ENCODE measurements around the gene PDE4A.

The PDE4A gene

DNA sequence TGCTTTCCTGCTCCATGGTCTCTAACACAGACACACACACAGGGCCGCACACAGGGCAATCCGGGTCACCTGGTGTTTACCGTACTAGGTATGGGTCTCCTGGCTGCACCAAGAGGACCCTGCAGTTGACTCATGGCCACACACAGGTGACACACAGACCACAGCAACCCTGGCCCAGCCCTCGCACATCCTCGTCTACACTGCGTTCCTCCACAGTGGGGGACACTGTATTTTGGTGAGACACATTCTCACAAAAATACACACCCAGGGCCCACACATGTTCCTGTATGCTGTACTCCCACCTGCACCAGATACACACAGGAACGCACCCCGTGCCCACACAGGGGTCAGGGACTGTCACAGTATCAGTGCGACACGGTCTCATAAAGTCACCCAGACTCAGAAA, 12.8 kb downstream of the PDE4A start:
- Histone ChIP-seq H3K4me3 (replicated peaks; ENCODE audit: low read depth, low read length) (no peak overlapping the region), H3K36me3 (ENCODE audit: control insufficient read depth, insufficient read depth, low read length) (no peaks in the 10 kb centered on the region), H3K27me3 (replicated peaks; ENCODE audit: control insufficient read depth, insufficient read depth, low read length) (no peaks in the 10 kb centered on the region)
- DNase-seq (ENCODE audit: extremely low read depth, insufficient read length): no peak
- TF ChIP-seq, protein P1, sequence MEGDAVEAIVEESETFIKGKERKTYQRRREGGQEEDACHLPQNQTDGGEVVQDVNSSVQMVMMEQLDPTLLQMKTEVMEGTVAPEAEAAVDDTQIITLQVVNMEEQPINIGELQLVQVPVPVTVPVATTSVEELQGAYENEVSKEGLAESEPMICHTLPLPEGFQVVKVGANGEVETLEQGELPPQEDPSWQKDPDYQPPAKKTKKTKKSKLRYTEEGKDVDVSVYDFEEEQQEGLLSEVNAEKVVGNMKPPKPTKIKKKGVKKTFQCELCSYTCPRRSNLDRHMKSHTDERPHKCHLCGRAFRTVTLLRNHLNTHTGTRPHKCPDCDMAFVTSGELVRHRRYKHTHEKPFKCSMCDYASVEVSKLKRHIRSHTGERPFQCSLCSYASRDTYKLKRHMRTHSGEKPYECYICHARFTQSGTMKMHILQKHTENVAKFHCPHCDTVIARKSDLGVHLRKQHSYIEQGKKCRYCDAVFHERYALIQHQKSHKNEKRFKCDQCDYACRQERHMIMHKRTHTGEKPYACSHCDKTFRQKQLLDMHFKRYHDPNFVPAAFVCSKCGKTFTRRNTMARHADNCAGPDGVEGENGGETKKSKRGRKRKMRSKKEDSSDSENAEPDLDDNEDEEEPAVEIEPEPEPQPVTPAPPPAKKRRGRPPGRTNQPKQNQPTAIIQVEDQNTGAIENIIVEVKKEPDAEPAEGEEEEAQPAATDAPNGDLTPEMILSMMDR (IDR thresholded peaks at IDR 0.05; ENCODE audit: insufficient read depth, low read length, poor library complexity, severe bottlenecking): no peak

DNA sequence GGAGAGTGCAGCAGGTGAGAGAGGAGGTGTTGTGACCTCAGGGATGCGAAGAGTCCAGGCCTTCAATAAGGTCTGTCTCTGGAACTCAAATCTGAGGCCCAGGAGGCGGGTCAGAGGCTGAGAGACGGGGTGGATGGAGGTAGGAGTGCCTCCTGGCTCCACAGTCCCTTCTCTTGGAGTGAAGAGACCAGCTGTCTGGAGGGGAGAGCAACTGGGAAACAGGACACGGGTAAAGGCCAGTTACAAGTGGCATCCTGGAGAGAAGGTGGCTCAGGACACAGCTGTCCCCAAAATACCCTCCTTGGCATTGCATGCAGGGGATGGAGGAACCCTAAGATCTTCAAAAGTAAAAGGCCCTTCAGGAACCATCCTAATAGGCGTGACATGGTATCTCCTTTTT, 19.2 kb downstream of the PDE4A start:
- H3K4me3 ChIP-seq (replicated peaks; ENCODE audit: low read depth, low read length): no peak overlapping the region
- TF ChIP-seq, protein P1 (IDR thresholded peaks at IDR 0.05; ENCODE audit: insufficient read depth, low read length, poor library complexity, severe bottlenecking): no peak
- no peaks in the 10 kb centered on the region for H3K27me3 ChIP-seq (replicated peaks; ENCODE audit: control insufficient read depth, insufficient read depth, low read length)
- no peak for DNase-seq (ENCODE audit: extremely low read depth, insufficient read length)
- no peaks in the 10 kb centered on the region for H3K36me3 ChIP-seq (ENCODE audit: control insufficient read depth, insufficient read depth, low read length)

DNA sequence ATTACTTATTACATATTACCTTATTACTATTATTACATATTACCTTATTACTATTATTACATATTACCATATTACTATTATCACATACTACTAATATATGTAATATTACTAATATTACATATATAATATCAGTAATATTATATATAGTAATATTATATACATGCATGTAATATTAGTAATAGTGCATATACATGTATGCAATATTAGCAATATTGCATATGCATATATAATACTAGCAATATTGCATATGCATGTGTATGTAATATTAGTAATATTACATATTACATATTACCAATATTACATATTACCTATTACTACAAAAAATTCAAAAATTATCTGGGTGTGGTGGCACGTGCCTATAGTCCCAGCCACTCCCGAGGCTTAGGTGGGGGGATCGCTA, 22.4 kb downstream of the PDE4A start:
- Histone ChIP-seq H3K27me3 (replicated peaks; ENCODE audit: control insufficient read depth, insufficient read depth, low read length) (no peaks in the 10 kb centered on the region), H3K4me3 (replicated peaks; ENCODE audit: low read depth, low read length) (no peak overlapping the region), H3K36me3 (ENCODE audit: control insufficient read depth, insufficient read depth, low read length) (no peaks in the 10 kb centered on the region; the same call in 1 of the 2 replicates)
- no peak for DNase-seq (ENCODE audit: extremely low read depth, insufficient read length)
- TF ChIP-seq, protein P1 (IDR thresholded peaks at IDR 0.05; ENCODE audit: insufficient read depth, low read length, poor library complexity, severe bottlenecking): no peak

DNA sequence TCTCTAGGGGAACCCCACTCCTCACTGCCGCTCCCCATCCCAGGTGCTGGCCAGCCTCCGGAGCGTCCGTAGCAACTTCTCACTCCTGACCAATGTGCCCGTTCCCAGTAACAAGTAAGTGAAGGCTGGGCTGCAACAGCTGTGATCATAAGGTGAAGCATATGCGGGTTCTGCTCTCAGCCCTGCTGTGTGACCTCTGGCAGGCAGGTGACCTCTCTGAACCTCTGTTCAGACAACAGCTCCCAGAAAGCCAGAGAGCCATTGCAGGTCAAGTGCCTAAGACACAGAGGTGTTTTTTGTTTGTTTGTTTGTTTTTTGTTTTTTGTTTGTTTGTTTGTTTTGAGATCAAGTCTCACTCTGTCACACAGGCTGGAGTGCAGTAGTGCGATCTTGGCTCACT, 28.7 kb downstream of the PDE4A start:
- Histone ChIP-seq H3K4me3 (replicated peaks; ENCODE audit: low read depth, low read length) (no peak overlapping the region), H3K27me3 (replicated peaks; ENCODE audit: control insufficient read depth, insufficient read depth, low read length) (no peaks in the 10 kb centered on the region), H3K36me3 (ENCODE audit: control insufficient read depth, insufficient read depth, low read length) (peaks cover 4% of the 10 kb centered on the region)
- DNase-seq (ENCODE audit: extremely low read depth, insufficient read length): no peak
- TF ChIP-seq, protein P1 (IDR thresholded peaks at IDR 0.05; ENCODE audit: insufficient read depth, low read length, poor library complexity, severe bottlenecking): no peak

DNA sequence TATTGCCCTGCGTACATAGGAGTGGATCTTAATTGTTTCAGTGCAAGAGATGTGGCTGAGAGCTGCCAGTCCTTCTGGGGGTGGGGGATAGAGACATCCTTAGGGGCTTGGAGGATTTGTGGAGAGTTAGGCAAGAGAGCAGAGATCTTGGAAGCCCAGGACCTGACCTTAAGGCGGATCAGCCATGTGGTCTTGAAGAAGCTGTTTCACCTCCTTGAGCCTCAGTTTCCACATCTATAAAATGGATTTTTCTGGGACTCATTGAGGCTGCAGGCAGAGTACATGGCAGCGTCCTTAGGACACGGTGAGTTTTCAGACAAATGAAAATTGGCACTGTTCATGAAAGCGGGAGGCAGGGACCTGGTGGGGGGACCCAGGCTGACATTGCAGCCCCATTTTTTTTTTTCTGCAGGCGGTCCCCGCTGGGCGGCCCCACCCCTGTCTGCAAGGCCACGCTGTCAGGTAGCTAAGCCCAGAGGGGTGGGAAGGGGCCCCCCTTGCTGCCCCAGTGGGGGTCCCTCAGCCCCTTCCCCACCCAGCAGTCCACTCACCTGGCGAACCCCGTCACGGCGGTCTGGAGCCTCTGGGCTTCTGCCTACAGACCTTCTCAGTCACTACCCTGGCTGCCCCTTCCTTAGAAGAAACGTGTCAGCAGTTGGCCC, 30.0 kb downstream of the PDE4A start:
- H3K27me3 ChIP-seq (replicated peaks; ENCODE audit: control insufficient read depth, insufficient read depth, low read length): no peaks in the 10 kb centered on the region
- DNase-seq (ENCODE audit: extremely low read depth, insufficient read length): no peak
- TF ChIP-seq, protein P1 (IDR thresholded peaks at IDR 0.05; ENCODE audit: insufficient read depth, low read length, poor library complexity, severe bottlenecking): no peak
- H3K36me3 ChIP-seq (ENCODE audit: control insufficient read depth, insufficient read depth, low read length): peaks cover 4% of the 10 kb centered on the region
- H3K4me3 ChIP-seq (replicated peaks; ENCODE audit: low read depth, low read length): no peak overlapping the region
